Activated naive CD4-positive, alpha-beta T cell treated with anti-CD3 and anti-CD28 coated beads, Interleukin-2, amount 50 U/mL, for 16 hours (primary cell): ENCODE data around the gene AP1M1.
A peak's percentile ranks its signal among the peaks of the same experiment; 100 is the strongest.

Experiments
- DNase-seq: peaks from one replicate; pipeline ENCODE4 v3.0.0-alpha.2; 2020

The AP1M1 gene

GRCh38 chr19:16185768-16186123 lies 12.0 kb upstream of the AP1M1 start:
- DNase-seq, result peak; percentile 51

- no peak for DNase-seq
Observed at GRCh38 chr19:16188521-16188920, 9.2 kb upstream of the AP1M1 start.

- no peak for DNase-seq
Observed at GRCh38 chr19:16190198-16190597, 7.5 kb upstream of the AP1M1 start.

DNA sequence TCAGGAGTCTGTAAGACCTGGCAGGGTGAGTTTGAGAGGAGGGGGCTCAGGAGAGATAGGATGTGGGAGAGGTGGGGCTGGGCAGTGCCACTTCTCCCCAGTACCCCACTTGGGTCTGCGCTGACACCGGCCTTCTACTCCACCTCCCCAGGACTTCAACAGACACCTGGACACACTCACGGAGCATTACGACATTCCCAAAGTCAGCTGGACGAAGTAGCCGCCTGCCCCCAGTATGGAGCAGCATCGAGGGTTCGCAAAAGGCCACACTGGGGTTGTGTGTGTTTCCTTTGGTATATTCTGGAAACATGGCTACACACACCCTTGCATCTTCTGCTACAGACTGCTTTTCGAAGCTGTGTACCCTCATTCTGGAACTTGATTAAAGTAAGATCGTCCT lies 7.0 kb upstream of the AP1M1 start:
- DNase-seq, result no peak

- no peak for DNase-seq
Observed at GRCh38 chr19:16191216-16191908, 6.3 kb upstream of the AP1M1 start.

GRCh38 chr19:16193466-16193865 lies 4.2 kb upstream of the AP1M1 start:
- DNase-seq, result no peak

DNA sequence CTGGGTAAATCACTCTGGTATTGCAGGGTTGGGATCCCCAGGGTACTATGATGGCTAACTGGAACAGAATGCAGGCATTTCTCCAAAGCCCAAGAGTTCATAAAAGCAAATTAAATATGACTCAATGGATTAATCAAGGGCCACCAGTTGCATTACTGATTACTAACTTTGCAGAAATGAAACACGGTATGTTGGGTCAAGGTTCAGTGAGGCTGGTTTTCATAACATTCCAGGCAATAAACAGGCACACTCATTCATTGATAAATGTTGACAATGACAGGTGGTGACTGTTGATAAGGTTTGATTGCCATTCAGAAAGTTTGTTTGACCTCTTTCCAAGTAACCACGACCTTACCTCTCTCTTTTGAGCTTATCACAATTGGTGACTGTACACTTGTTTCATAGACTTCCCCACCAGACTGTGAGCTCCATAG lies 506 bp upstream of the AP1M1 start:
- DNase-seq, result no peak

DNA sequence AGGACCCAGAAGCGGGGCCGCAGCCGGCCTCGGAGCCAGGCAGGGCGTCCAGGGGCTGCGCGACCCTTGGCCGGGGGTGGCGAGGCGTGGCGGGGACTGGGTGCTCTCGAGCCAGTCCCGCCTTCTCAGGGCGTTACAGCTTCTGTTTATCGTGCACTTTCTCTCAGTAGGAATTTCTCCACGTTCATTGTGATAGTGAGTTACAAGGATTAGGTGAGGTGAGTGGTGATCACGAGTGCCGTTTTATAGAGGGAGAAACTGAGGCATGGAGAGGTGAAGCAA lies 600 bp downstream of the AP1M1 start:
- no peak for DNase-seq

GRCh38 chr19:16199275-16199932 lies 1.7 kb downstream of the AP1M1 start:
- no peak for DNase-seq

- no peak for DNase-seq
Observed at GRCh38 chr19:16200038-16201010, 2.6 kb downstream of the AP1M1 start.

- DNase-seq, result no peak
Observed at GRCh38 chr19:16201011-16201391, 3.3 kb downstream of the AP1M1 start.

DNA sequence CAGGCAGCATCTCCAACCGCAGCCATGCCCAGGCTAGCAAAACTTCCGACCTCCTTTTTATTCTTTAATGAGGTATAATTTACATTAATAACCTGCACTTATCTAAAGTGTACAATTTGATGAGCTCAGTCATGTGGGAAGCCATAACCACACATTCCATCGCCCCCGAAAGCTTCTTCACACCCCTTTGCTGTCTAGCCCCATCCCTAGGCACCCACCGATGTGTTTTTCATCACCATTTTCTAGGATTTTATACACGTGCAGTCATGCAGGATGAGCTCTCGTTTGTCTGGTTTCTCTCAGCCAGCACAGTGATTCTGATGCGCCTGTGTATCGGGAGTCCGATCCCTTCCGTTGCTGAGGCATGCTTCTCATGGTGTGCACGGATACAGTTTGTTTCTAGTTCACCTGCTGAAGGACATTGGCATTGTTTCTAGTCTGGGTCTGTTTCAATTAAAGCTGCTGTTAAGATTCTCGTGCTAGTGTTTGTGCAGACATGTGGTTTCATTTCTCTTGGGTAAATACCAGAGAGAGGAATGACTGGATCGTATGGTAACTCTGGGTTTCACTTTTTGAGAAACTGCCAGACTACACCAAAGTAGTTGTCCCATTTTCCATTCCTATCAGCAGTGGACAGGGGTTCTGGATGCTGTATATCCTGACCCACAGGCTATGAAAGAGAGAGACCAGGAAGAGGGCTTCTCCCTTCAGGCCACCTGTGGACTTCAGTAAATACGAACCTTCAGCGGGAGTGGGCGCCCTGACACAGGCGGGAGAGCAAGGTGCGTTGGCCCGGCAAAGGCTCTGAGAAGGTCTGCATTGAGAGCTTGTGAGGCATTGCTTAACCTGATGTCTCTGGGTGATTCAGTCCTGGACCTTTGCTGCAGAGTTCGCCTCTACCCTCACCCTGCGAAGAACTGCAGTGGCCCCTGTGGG lies 4.9 kb downstream of the AP1M1 start:
- no peak for DNase-seq

GRCh38 chr19:16203256-16204004 lies 5.7 kb downstream of the AP1M1 start:
- DNase-seq, result no peak

- no peak for DNase-seq
Observed at GRCh38 chr19:16204005-16204294, 6.2 kb downstream of the AP1M1 start.

DNA sequence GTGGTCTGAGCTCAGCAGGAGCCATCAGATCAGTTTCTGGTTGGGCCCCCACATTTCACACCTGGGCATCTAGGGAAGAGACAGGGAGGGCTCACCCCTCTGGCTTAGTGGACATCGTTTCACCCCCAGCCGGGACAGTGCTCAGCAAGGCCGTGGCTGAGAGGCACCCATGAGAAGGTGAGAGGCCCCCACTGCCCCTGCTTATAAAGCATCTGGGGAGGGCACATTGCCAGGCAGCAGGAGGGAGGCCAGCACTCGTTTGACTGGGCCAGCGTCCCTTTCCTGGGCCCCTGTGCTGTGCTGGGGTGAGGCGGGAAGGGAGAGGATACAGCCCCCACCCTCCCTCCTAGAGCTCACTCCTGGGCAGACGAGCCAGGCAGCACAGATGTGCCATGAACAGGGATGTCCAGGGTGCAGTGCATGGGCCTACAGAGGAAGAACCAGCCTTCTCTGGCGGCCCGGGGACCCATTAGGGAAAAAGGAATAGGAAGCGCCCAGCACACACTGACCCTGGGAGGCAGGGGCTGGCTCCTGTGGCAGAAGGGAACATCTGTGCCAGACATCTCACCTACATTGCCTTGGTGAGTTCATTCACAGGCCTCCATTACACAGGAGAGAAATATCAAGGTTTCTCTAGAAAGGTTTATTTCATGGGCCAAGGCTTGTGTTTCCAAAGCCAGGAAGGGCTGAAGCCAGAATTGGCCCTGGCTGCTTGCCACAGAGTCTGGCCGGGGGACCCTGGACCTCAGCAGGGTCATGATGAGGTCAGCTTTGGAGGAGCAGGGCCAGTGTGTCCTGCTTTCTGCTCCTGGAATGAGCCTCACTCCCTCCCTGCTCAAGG lies 7.7 kb downstream of the AP1M1 start:
- no peak for DNase-seq

DNA sequence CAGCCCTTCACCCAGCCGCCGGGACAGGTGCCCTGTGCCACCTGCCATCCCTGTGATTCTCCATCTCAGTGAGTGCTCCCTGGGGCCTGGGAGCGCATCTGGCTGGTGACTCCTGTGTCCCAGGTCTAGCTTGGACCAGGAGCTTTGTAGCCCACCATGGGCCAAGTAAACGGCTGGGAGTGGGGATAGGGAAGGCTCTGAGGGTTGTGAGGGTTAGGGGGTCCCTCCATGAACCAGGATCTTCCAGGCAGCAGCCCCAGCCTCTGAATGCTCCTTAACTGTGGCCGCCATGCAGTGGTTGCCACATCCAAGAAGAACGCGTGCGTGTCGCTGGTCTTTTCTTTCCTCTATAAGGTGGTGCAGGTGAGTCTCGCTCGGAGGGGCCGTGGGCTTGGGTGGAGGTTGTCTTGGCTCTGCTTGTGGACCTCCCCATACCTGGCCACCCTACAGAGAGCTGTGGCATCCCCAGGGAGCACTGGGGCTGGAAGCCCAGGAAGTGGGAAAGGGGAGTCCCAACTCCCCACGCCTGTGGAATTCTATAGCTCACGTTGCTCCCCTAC lies 8.4 kb downstream of the AP1M1 start:
- no peak for DNase-seq

GRCh38 chr19:16206637-16207036 lies 8.9 kb downstream of the AP1M1 start:
- DNase-seq, result no peak

DNA sequence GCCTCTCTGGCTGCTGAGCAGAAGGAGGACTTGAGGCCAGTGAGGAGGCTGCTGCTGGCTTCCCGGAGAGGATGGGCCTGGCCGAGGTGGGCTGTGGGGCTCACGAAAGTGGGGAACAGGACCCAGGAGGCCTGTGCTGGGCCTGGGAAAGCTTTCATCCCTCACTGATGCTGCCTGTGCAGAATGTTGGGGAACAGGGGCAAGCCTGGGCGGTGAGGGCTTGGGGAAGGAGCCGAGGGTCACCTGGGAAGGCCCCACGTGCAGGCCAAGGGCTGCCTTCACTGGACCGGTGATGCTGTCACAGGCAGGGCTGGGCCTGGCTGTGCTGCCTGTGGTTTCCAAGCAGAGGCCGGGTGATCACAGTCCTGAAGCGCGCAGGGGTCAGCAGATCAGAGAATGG lies 9.4 kb downstream of the AP1M1 start:
- DNase-seq, result no peak

DNA sequence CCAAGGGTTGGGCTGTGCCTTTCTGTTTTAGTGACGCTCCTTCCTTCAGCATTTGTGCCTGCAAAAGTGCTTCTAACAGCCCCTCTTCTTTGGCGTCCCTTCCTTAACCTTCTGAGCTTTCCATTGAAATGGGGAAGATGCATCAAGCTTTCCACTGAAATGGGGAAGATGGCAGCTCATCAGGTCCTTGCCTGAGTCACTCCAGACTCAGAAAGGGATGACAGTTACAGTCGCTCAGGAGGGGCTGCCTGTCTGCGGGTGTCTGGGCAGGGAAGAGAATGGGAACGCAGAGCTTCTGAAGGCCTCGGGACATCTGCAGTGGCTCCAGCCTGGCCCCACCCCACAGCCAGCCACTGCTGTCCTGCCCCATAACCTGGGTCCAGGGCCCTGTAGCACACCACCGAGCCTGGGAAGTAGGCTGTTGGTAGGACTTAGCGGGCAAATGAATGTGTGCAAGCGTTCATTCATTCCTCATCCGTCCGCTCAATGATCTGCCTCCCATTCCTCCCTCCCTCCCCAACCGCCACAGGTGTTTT lies 9.8 kb downstream of the AP1M1 start:
- no peak for DNase-seq

DNA sequence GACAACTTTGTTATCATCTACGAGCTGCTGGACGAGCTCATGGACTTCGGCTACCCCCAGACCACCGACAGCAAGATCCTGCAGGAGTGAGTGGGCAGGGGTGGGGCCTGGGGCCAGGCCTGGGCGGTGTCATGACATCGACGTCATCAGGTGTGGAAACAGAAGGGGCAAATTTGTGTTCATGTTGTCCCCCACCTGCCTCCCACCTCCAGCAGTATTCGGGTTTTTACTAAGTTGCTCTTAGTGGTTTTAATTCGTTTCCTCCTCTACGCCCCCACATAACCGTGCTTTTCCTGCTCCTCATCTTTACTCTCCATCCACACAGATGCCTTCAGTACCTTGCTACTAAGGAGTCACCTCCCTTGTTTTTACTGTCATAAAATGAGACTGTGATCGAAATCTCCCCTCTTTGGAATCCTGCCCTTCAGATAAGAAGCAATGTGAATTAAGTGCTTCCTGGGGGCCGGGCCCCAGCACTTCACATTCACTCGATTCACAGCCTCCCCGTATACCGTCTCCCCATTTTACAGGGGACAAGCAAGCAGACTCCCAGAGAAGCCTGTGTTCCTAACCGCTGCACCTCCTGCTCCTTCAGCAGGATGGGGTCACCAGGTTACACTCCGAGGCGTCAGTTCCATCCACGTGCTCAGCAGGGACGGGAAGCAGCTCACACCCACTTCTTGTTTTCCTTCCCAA lies 10.5 kb downstream of the AP1M1 start:
- DNase-seq, result no peak
